Thymus (tissue), 11 donors: ENCODE results near the gene FMNL2. TPM values are rescaled to one million over a fixed set of nuclear protein-coding genes. Genes with fewer than 3 reads are reported as not detected.
"Not testable (repeated sequence)": the region's sequence is repeated elsewhere in the genome, so short reads cannot be mapped to it uniquely, and the experiment has no call there.

Experiments used
- DNase-seq, 9 donors: peaks; one replicate each; pipeline ENCODE4 v3.0.0-alpha.2; 2013; ENCODE audit warnings: low spot score in 9 of 9, low read depth in 6 of 9, missing footprints in 1 of 9
- H3K27ac ChIP-seq, 2 donors: one replicate each; pipeline ENCODE4 v1.5.1; 2013; ENCODE audit warnings: control low read depth in 1 of 2, low read depth in 1 of 2, low read length in 1 of 2, mild to moderate bottlenecking in 1 of 2, moderate library complexity in 1 of 2
- H3K27me3 ChIP-seq, 2 donors: one replicate each; pipeline ENCODE4 v1.5.1; 2013; ENCODE audit warnings: low read length in 1 of 2; ENCODE audit not compliant: control insufficient read depth in 2 of 2, insufficient read depth in 1 of 2
- H3K36me3 ChIP-seq, 2 donors: one replicate each; pipeline ENCODE4 v1.5.1; 2013; ENCODE audit warnings: low read length in 1 of 2, mild to moderate bottlenecking in 1 of 2, moderate library complexity in 1 of 2; ENCODE audit not compliant: control insufficient read depth in 2 of 2, insufficient read depth in 2 of 2
- H3K4me1 ChIP-seq, 2 donors: one replicate each; pipeline ENCODE4 v1.5.1; 2013; ENCODE audit warnings: low read length in 2 of 2; ENCODE audit not compliant: control insufficient read depth in 2 of 2, insufficient read depth in 2 of 2
- H3K4me3 ChIP-seq, 2 donors: one replicate each; pipeline ENCODE4 v1.5.1; 2013; ENCODE audit warnings: low read length in 2 of 2, control low read depth in 1 of 2, mild to moderate bottlenecking in 1 of 2
- H3K9me3 ChIP-seq, 2 donors: one replicate each; pipeline ENCODE4 v1.5.1; 2013; ENCODE audit warnings: low read length in 1 of 2, mild to moderate bottlenecking in 1 of 2; ENCODE audit not compliant: control insufficient read depth in 2 of 2, insufficient read depth in 1 of 2
- WGBS: extraction: QIAGEN DNeasy Blood & Tissue Kit; methylation state at CpG from one replicate; pipeline ENCODE4 v1.1.7; 2013; 5-methylcytosine and 5-hydroxymethylcytosine counted together
- polyA plus RNA-seq: library from polyadenylated mRNA; stranded (reverse); fragments of 200-250 nt; gene quantifications from one replicate; pipeline ENCODE4 v1.2.3, GENCODE V29; 2013
- total RNA-seq: library from RNA; stranded (reverse); fragments of 120-200 nt; gene quantifications from one replicate; pipeline ENCODE4 v1.2.4, GENCODE V29; 2013
- donor health status: healthy.

Gene FMNL2
- total and polyA plus RNA-seq, 2 donors = 18.9 to 61.3 TPM

GRCh38 chr2:152468899-152469692 lies 134.1 kb downstream of the FMNL2 start:
- no peaks in the 10 kb centered on the region for H3K9me3 ChIP-seq
- WGBS = 45% methylated on average over 8 of the region's 8 CpGs
- no peak overlapping the region for H3K4me3 ChIP-seq
- no peaks in the 10 kb centered on the region for H3K27me3 ChIP-seq
- DNase-seq = peak in 1 of 9 donors; percentile 22
- no peaks in the 10 kb centered on the region for H3K4me1 ChIP-seq
- H3K36me3 ChIP-seq = no peaks in the 10 kb centered on the region
- peak overlapping the region in 1 of 2 donors; percentile 14 for H3K27ac ChIP-seq

DNA sequence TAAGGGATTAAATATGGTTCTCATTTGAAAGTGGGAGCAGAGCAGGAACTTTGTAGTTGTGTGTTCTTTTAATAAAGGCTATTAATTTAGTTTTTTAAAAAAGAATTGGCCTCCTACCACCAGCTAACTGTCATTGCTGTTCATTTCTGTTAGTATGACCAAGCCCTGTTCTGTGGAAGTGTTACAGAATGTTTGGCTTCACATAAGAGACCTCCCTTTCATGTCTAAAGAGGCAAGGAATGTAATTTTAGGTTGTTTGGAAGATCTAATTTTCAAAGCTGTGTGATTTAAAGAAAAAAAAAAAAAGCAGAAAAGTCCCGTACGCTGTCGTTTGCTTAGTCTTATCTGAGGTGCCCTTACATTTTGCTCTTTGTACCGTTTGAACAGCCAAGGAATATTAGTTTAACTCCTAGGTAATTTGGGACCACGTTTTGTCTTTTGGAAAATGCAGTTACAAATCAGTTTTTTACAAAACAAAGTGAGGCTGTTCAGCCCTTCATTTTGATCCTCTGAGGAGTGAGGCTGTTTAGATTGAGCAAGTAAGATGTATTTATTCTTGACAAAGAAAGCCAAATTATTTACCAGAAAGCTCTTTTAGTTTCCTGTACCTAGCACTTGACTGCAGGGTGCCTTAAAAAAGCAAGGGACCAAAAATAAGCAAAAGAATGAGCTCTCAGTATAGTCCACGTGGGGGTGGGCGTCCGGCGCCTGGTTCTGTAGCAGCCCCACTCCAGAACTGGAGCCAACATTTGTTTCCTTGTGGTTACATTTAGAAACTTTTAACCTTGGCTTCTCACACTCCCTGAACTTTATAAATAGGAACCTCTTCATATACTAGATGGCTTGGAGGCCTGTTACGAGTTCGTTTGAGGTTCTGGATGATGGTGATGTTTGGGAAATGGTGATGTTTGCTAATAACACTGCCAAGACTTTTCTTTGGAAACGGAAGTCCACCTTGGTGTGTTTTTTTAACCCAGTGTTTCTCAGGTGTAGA lies 136.2 kb downstream of the FMNL2 start:
- no peak overlapping the region for H3K27ac ChIP-seq

DNA sequence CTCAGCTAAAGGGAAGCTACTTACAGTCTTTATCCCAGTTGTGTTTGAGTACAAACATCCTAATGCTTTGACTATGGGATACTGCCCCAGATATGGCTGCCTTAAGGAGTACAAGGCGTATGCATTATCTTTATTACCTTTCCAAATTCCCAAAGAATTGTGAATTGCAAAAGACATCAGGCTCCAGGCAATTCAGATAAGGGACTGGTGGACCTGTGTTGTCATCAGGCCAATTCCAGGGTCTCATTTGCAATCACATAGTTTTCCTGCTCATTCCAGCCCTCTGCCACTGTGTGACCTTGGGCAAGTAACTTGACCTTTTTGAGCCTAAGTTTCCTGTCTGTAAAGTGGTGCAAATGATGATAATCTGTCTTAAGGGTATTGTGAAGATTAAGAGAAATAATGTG lies 137.5 kb downstream of the FMNL2 start:
- no peaks in the 10 kb centered on the region for H3K9me3 ChIP-seq
- no peak overlapping the region for H3K4me3 ChIP-seq
- no peaks in the 10 kb centered on the region for H3K36me3 ChIP-seq
- no peaks in the 10 kb centered on the region for H3K4me1 ChIP-seq
- 95% methylated on average over 1 of the region's 1 CpG for whole genome bisulfite sequencing
- no peak for DNase-seq
- H3K27me3 ChIP-seq = no peaks in the 10 kb centered on the region
- H3K27ac ChIP-seq = no peak overlapping the region

More for the DNA sequence above, 136.2 kb downstream of the FMNL2 start:
- DNase-seq = no peak
- WGBS = 89% methylated on average over 12 of the region's 12 CpGs
- Histone ChIP-seq H3K4me1 (no peaks in the 10 kb centered on the region), H3K27me3 (no peaks in the 10 kb centered on the region), H3K4me3 (no peak overlapping the region), H3K9me3 (no peaks in the 10 kb centered on the region), H3K36me3 (no peaks in the 10 kb centered on the region)

GRCh38 chr2:152473151-152473857 lies 138.3 kb downstream of the FMNL2 start:
- WGBS = 95% methylated on average over 1 of the region's 1 CpG
- H3K27me3 ChIP-seq = no peaks in the 10 kb centered on the region
- no peaks in the 10 kb centered on the region for H3K4me1 ChIP-seq
- no peak overlapping the region for H3K27ac ChIP-seq
- no peak for DNase-seq
- no peaks in the 10 kb centered on the region for H3K9me3 ChIP-seq
- no peak overlapping the region for H3K4me3 ChIP-seq
- no peaks in the 10 kb centered on the region for H3K36me3 ChIP-seq

DNA sequence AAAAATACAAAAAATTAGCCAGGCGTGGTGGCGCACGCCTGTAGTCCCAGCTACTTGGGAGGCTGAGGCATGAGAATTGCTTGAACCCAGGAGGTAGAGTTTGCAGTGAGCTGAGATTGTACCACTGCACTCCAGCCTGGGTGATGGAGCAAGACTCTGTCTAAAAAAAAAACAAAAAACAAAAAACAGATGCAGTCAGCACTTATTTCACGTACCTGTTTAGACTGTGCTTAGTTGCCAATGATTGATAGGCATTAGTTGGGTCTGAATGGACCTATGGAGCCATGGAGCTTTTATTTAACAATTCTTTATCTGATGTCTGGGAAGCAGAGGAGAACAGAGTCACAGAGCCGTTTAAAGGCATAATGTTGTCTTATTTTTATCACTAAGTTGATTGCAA lies 139.5 kb downstream of the FMNL2 start:
- not testable (repeated sequence) for H3K9me3 ChIP-seq, DNase-seq, H3K27ac ChIP-seq, H3K27me3 ChIP-seq, H3K4me3 ChIP-seq, H3K4me1 ChIP-seq, H3K36me3 ChIP-seq
- WGBS = 96% methylated on average over 5 of the region's 5 CpGs

DNA sequence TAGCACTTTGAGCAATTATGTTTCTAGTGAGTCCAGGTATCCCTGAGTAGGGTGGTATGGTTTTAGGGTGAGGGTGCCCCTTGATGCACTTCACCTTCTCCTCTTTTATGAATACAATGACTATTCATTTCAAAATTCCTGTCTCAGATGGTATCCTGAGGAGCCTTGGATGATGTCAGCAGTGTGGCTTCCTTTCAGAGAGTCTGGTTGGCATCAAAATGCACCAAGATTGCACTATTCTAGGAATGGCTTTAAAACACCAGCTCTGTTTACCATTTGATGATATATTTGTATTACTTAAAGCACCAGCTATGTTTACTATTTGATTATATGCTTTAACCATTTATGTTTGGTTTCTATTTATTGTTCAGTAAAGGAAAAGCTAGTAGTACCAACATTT lies 141.0 kb downstream of the FMNL2 start:
- H3K27me3 ChIP-seq = no peaks in the 10 kb centered on the region
- no peak overlapping the region for H3K4me3 ChIP-seq
- no peak for DNase-seq
- H3K9me3 ChIP-seq = no peaks in the 10 kb centered on the region
- H3K4me1 ChIP-seq = no peaks in the 10 kb centered on the region
- H3K36me3 ChIP-seq = no peaks in the 10 kb centered on the region
- no peak overlapping the region for H3K27ac ChIP-seq

DNA sequence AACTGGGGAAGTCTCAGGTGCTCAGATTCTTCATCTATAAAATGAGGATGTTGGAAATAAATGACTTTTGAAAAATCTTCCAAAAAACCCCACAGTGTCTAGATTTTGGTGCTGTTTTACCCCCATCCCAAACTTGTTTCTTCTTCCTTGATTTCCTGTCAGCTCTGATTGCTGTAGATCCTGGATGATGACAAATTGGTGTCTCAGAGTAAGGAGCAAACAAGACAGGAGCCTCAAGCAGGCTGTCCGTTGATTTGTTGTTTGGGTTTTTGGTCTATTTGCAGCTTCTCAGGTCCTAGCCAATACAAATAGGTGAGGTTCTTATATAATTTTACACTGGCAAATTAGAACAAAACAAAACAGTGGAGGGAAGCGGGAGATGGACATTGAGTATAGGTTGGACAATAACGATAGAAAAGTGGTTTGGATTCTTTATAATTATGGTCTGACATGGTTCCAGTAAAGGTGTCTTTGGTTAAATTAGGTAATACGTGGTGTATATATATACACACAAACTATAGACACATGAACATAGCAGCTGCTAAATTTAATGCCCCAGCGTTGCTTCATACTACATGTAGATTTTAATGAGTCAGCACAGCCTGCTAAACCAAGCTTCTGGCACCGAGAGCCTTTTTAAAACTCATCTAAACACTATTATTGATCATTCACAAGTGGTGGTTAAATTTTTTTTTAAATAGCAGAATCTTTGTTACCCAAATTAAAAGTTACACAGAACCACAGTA lies 142.5 kb downstream of the FMNL2 start:
- Histone ChIP-seq H3K27ac (no peak overlapping the region), H3K27me3 (no peaks in the 10 kb centered on the region), H3K4me3 (no peak overlapping the region), H3K9me3 (no peaks in the 10 kb centered on the region), H3K36me3 (no peaks in the 10 kb centered on the region), H3K4me1 (no peaks in the 10 kb centered on the region)
- no peak for DNase-seq
- WGBS = 94% methylated on average over 6 of the region's 6 CpGs

DNA sequence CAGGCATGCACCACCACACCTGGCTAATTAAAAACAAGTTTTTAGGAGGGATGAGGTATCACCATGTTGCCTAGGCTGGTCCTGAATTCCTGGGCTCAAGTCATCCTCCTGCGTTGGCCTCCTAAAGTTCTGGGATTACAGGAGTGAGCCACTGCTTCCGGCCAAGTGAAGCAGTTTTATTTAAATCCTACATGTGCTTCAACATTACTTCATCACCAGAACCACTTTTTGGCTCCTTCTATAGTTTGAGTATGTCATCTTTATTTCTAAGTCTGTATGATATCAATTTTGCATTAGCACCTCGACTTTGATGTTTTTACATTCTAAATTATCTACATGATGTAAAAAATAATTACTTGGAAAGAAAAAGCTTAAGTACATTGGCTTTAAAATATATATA lies 144.3 kb downstream of the FMNL2 start:
- H3K4me1 ChIP-seq = no peaks in the 10 kb centered on the region
- 95% methylated on average over 3 of the region's 3 CpGs for WGBS
- H3K27me3 ChIP-seq = no peaks in the 10 kb centered on the region
- H3K36me3 ChIP-seq = no peaks in the 10 kb centered on the region
- DNase-seq = no peak
- H3K27ac ChIP-seq = no peak overlapping the region
- no peaks in the 10 kb centered on the region for H3K9me3 ChIP-seq
- H3K4me3 ChIP-seq = no peak overlapping the region
